ENCODE measurements around the gene GYPE.
"Not testable (repeated sequence)": the region's sequence is repeated elsewhere in the genome, so short reads cannot be mapped to it uniquely, and the experiment has no call there.

- TF ChIP-seq CEBPZ (IDR thresholded peaks at IDR 0.05; ENCODE audit: low read length); SETDB1 (CRISPR knock-in tag; IDR thresholded peaks at IDR 0.05; ENCODE audit: borderline replicate concordance); GPBP1L1 (CRISPR knock-in tag; IDR thresholded peaks at IDR 0.05); HCFC1 (IDR thresholded peaks at IDR 0.05; ENCODE audit: low read depth, low read length); CTCF (CRISPR knock-in tag; IDR thresholded peaks at IDR 0.05); POLR2AphosphoS2 (IDR thresholded peaks at IDR 0.05; ENCODE audit: low read depth, low read length); USF2 (IDR thresholded peaks at IDR 0.05; ENCODE audit: low read depth, low read length); USF2 (CRISPR knock-in tag; IDR thresholded peaks at IDR 0.05; ENCODE audit: borderline replicate concordance); HDAC2 (CRISPR knock-in tag; IDR thresholded peaks at IDR 0.05); REST (IDR thresholded peaks at IDR 0.05; ENCODE audit: borderline replicate concordance in 1 of 2, low read depth in 1 of 2, low read length in 2 of 2); ZBTB33 (CRISPR knock-in tag; IDR thresholded peaks at IDR 0.05); CHD4 (IDR thresholded peaks at IDR 0.05; ENCODE audit: borderline replicate concordance, low read length); ZC3H4 (CRISPR knock-in tag; IDR thresholded peaks at IDR 0.05; ENCODE audit: borderline replicate concordance); ZSCAN22 (CRISPR knock-in tag; IDR thresholded peaks at IDR 0.05); SOX5 (CRISPR knock-in tag; IDR thresholded peaks at IDR 0.05; ENCODE audit: borderline replicate concordance): not testable (repeated sequence)
Measured at GRCh38 chr4:143857391-143858336, 47.7 kb downstream of the GYPE start.
